ENCODE data around the gene SMAD3. TPM values are rescaled to one million over a fixed set of nuclear protein-coding genes. Genes with fewer than 3 reads are reported as not detected.

SMAD3 gene
- total RNA-seq, 1 donor from 2014 or later = 12.5 TPM

- peaks cover 16% of the 10 kb centered on the region for H3K27me3 Mint-ChIP-seq (ENCODE audit: insufficient read depth, low read depth)
- peaks cover 10% of the 10 kb centered on the region for H3K27me3 ChIP-seq
- no peak overlapping the region for H2AFZ ChIP-seq (replicated peaks)
- peak overlapping the region; percentile 100 for H3K4me2 ChIP-seq
- H3K79me2 ChIP-seq (ENCODE audit: low read depth) = peaks cover 69% of the 10 kb centered on the region
- no peaks in the 10 kb centered on the region for H3K9me3 Mint-ChIP-seq
- H3F3A ChIP-seq (ENCODE audit: low read depth) = peaks cover 60% of the 10 kb centered on the region
- TF ChIP-seq, protein P1, sequence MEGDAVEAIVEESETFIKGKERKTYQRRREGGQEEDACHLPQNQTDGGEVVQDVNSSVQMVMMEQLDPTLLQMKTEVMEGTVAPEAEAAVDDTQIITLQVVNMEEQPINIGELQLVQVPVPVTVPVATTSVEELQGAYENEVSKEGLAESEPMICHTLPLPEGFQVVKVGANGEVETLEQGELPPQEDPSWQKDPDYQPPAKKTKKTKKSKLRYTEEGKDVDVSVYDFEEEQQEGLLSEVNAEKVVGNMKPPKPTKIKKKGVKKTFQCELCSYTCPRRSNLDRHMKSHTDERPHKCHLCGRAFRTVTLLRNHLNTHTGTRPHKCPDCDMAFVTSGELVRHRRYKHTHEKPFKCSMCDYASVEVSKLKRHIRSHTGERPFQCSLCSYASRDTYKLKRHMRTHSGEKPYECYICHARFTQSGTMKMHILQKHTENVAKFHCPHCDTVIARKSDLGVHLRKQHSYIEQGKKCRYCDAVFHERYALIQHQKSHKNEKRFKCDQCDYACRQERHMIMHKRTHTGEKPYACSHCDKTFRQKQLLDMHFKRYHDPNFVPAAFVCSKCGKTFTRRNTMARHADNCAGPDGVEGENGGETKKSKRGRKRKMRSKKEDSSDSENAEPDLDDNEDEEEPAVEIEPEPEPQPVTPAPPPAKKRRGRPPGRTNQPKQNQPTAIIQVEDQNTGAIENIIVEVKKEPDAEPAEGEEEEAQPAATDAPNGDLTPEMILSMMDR (IDR thresholded peaks at IDR 0.05) = no peak
- no peak for TF ChIP-seq EZH2phosphoT487 (IDR thresholded peaks at IDR 0.05)
- TF ChIP-seq EZH2 (IDR thresholded peaks at IDR 0.05) = no peak
- no peaks in the 10 kb centered on the region for H3K9me3 ChIP-seq (ENCODE audit: low read depth)
- H3K4me1 Mint-ChIP-seq = peaks cover 65% of the 10 kb centered on the region
- H4K20me1 ChIP-seq (ENCODE audit: low read depth) = peaks cover 39% of the 10 kb centered on the region
- H3K4me3 ChIP-seq = peak overlapping the region; percentile 95
- H3K36me3 ChIP-seq = no peaks in the 10 kb centered on the region
- H3K27ac Mint-ChIP-seq = peak overlapping the region; percentile 98
- no peak overlapping the region for H3K9ac ChIP-seq
- peak; percentile 63 for DNase-seq (ENCODE audit: low spot score)
- peak overlapping the region; percentile 99 for H3K4me3 Mint-ChIP-seq
- peaks cover 61% of the 10 kb centered on the region for H3K4me1 ChIP-seq
- no peak overlapping the region for H3K27ac ChIP-seq
- H3K36me3 Mint-ChIP-seq = peaks cover 18% of the 10 kb centered on the region
Observed at GRCh38 chr15:67067930-67068551, 2.6 kb downstream of the SMAD3 start.

- H3K9ac ChIP-seq = no peak overlapping the region
- Mint-ChIP-seq H3K4me1 (peaks cover 58% of the 10 kb centered on the region), H3K4me3 (peak overlapping the region; percentile 99), H3K36me3 (peaks cover 20% of the 10 kb centered on the region), H3K27ac (peak overlapping the region; percentile 94), H3K9me3 (no peaks in the 10 kb centered on the region), H3K27me3 (ENCODE audit: insufficient read depth, low read depth) (peaks cover 9% of the 10 kb centered on the region)
- no peaks in the 10 kb centered on the region for H3K9me3 ChIP-seq (ENCODE audit: low read depth)
- H3K4me1 ChIP-seq = peaks cover 55% of the 10 kb centered on the region
- peaks cover 77% of the 10 kb centered on the region for H3K79me2 ChIP-seq (ENCODE audit: low read depth)
- H3K4me2 ChIP-seq = peak overlapping the region; percentile 100
- H3K4me3 ChIP-seq = peak overlapping the region; percentile 95
- peaks cover 52% of the 10 kb centered on the region for H3F3A ChIP-seq (ENCODE audit: low read depth)
- H3K27me3 ChIP-seq = peaks cover 2% of the 10 kb centered on the region
- peaks cover 39% of the 10 kb centered on the region for H4K20me1 ChIP-seq (ENCODE audit: low read depth)
- no peak overlapping the region for H2AFZ ChIP-seq (replicated peaks)
- H3K27ac ChIP-seq = no peak overlapping the region
- DNase-seq (ENCODE audit: low spot score) = no peak
- no peaks in the 10 kb centered on the region for H3K36me3 ChIP-seq
- TF ChIP-seq EZH2 (IDR thresholded peaks at IDR 0.05) = no peak
- TF ChIP-seq, protein P1 (IDR thresholded peaks at IDR 0.05) = no peak
- no peak for TF ChIP-seq EZH2phosphoT487 (IDR thresholded peaks at IDR 0.05)
Observed at GRCh38 chr15:67068710-67069400, 3.5 kb downstream of the SMAD3 start.

DNA sequence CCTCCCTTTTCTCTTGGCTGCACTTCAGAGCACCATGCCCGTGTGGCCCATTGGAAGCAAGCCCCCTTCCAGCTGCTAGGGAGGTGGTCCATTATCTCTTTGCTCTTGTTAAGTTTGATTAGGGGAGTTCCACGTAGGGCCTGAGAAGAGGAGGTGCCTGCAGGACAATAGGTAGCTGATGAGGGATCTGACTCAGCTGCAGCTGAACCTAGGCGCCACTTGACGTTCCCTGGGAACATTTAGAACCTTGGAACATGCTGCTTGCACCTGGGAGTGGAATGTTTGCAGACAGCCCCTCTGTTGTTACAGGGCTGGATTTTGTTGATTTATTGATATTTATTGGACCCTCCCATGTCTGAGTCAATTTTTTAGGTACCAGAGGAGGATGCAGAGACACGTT is 4.7 kb downstream of the SMAD3 start:
- Histone ChIP-seq H3K79me2 (ENCODE audit: low read depth) (peaks cover 87% of the 10 kb centered on the region), H3K4me3 (no peak overlapping the region), H3K27me3 (no peaks in the 10 kb centered on the region), H3K9ac (no peak overlapping the region), H3F3A (ENCODE audit: low read depth) (peaks cover 39% of the 10 kb centered on the region), H3K36me3 (no peaks in the 10 kb centered on the region), H2AFZ (replicated peaks) (no peak overlapping the region), H3K9me3 (ENCODE audit: low read depth) (no peaks in the 10 kb centered on the region), H3K4me1 (peaks cover 45% of the 10 kb centered on the region), H3K27ac (no peak overlapping the region), H4K20me1 (ENCODE audit: low read depth) (peaks cover 39% of the 10 kb centered on the region), H3K4me2 (peak overlapping the region; percentile 11)
- H3K4me3 Mint-ChIP-seq = peak overlapping the region; percentile 99
- DNase-seq (ENCODE audit: low spot score) = no peak
- peaks cover 53% of the 10 kb centered on the region for H3K4me1 Mint-ChIP-seq
- TF ChIP-seq EZH2 (IDR thresholded peaks at IDR 0.05) (no peak), EZH2phosphoT487 (IDR thresholded peaks at IDR 0.05) (no peak)
- TF ChIP-seq, protein P1 (IDR thresholded peaks at IDR 0.05) = no peak
- peaks cover 9% of the 10 kb centered on the region for H3K27me3 Mint-ChIP-seq (ENCODE audit: insufficient read depth, low read depth)
- H3K9me3 Mint-ChIP-seq = no peaks in the 10 kb centered on the region
- peak overlapping the region; percentile 2 for H3K27ac Mint-ChIP-seq
- H3K36me3 Mint-ChIP-seq = peaks cover 23% of the 10 kb centered on the region
